Astrocyte (in vitro differentiated cells and primary cell): ENCODE data around the gene MAG. TPM values are rescaled to one million over a fixed set of nuclear protein-coding genes. Genes with fewer than 3 reads are reported as not detected.
A peak's percentile ranks its signal among the peaks of the same experiment; 100 is the strongest.

Experiments used
- DNase-seq: peaks from one replicate; pipeline ENCODE4 v3.0.0-alpha.2; 2010; ENCODE audit warnings: low read depth
- FAIRE-seq: peaks from 2 replicates; lab custom pipeline; 2011; peaks lifted over from hg19 to GRCh38; lab: Jason Lieb, UNC
- H2AFZ ChIP-seq: 2 replicates; pipeline ENCODE4 v1.6.0; 2012; ENCODE audit warnings: low read depth, low read length, inconsistent platforms
- H3K27ac ChIP-seq: 2 replicates; pipeline ENCODE4 v1.5.1; 2011; ENCODE audit warnings: low read depth, low read length, inconsistent platforms
- H3K27me3 ChIP-seq: 2 replicates; pipeline ENCODE4 v1.6.0; 2011; ENCODE audit warnings: low read length, inconsistent platforms; ENCODE audit not compliant: insufficient read depth
- H3K36me3 ChIP-seq: 2 replicates; pipeline ENCODE4 v1.5.1; 2011; ENCODE audit warnings: low read length, inconsistent platforms; ENCODE audit not compliant: insufficient read depth
- H3K4me1 ChIP-seq: 2 replicates; pipeline ENCODE4 v1.5.1; 2011; ENCODE audit warnings: low read length, inconsistent platforms; ENCODE audit not compliant: insufficient read depth
- H3K4me2 ChIP-seq: 2 replicates; pipeline ENCODE4 v1.6.0; 2012; ENCODE audit warnings: low read length, inconsistent platforms
- H3K4me3 ChIP-seq: 2 replicates; pipeline ENCODE4 v1.5.1; 2011; ENCODE audit warnings: low read depth, mild to moderate bottlenecking, low read length, inconsistent platforms; ENCODE audit not compliant: insufficient read depth
- H3K79me2 ChIP-seq: 2 replicates; pipeline ENCODE4 v1.6.0; 2012; ENCODE audit warnings: mild to moderate bottlenecking, low read length, inconsistent platforms; ENCODE audit not compliant: insufficient read depth
- H3K9ac ChIP-seq: 2 replicates; pipeline ENCODE4 v1.6.0; 2012; ENCODE audit warnings: mild to moderate bottlenecking, low read length, inconsistent platforms
- H3K9me3 ChIP-seq: 2 replicates; pipeline ENCODE4 v1.5.1; 2012; ENCODE audit warnings: low read depth, mild to moderate bottlenecking, low read length, inconsistent platforms; ENCODE audit not compliant: insufficient read depth
- H4K20me1 ChIP-seq: 2 replicates; pipeline ENCODE4 v1.6.0; 2012; ENCODE audit warnings: low read length, inconsistent platforms; ENCODE audit not compliant: insufficient read depth
- H3K27ac Mint-ChIP-seq: one replicate; pipeline ENCODE4 v1.8.0; 2021; ENCODE audit warnings: mild to moderate bottlenecking, mixed read lengths; ENCODE audit not compliant: unreplicated experiment
- H3K27me3 Mint-ChIP-seq: one replicate; pipeline ENCODE4 v1.8.0; 2021; ENCODE audit warnings: low read depth, mixed read lengths; ENCODE audit not compliant: unreplicated experiment
- H3K36me3 Mint-ChIP-seq: one replicate; pipeline ENCODE4 v1.8.0; 2021; ENCODE audit warnings: low read depth, mixed read lengths; ENCODE audit not compliant: unreplicated experiment
- H3K4me1 Mint-ChIP-seq: one replicate; pipeline ENCODE4 v1.8.0; 2021; ENCODE audit warnings: low read depth, mixed read lengths; ENCODE audit not compliant: unreplicated experiment
- H3K4me3 Mint-ChIP-seq: one replicate; pipeline ENCODE4 v1.8.0; 2021; ENCODE audit warnings: mild to moderate bottlenecking, moderate library complexity, mixed read lengths; ENCODE audit not compliant: unreplicated experiment
- H3K9me3 Mint-ChIP-seq: one replicate; pipeline ENCODE4 v1.8.0; 2021; ENCODE audit warnings: mild to moderate bottlenecking, mixed read lengths; ENCODE audit not compliant: unreplicated experiment
- CTCF ChIP-seq: IDR thresholded peaks from 2 replicates; pipeline ENCODE4 v1.5.1; 2011; ENCODE audit warnings: low read depth, mild to moderate bottlenecking, inconsistent platforms, low read length, moderate library complexity; ENCODE audit not compliant: insufficient read depth
- EZH2 ChIP-seq: IDR thresholded peaks from 2 replicates; pipeline ENCODE4 v1.6.1; 2012; ENCODE audit warnings: mild to moderate bottlenecking, low read length, inconsistent platforms; ENCODE audit not compliant: insufficient read depth
- total RNA-seq: library from RNA; stranded (reverse); gene quantifications from 2 replicates; pipeline ENCODE4 v1.2.1, GENCODE V29; 2021

Gene MAG
- total RNA-seq, 1 donor from 2014 or later = not detected

- no peak overlapping the region for H2AFZ ChIP-seq
- H3K9ac ChIP-seq = peak overlapping the region; percentile 12
- Mint-ChIP-seq H3K27ac (no peak overlapping the region), H3K4me3 (peak overlapping the region; percentile 82), H3K27me3 (no peaks in the 10 kb centered on the region), H3K4me1 (peaks cover 3% of the 10 kb centered on the region), H3K9me3 (no peaks in the 10 kb centered on the region), H3K36me3 (peaks cover 12% of the 10 kb centered on the region)
- H3K9me3 ChIP-seq = no peaks in the 10 kb centered on the region
- peak overlapping the region; percentile 59 for H3K4me3 ChIP-seq
- H3K4me1 ChIP-seq = peaks cover 5% of the 10 kb centered on the region
- DNase-seq = no peak
- peaks cover 21% of the 10 kb centered on the region for H4K20me1 ChIP-seq
- H3K27me3 ChIP-seq = no peaks in the 10 kb centered on the region
- peaks cover 15% of the 10 kb centered on the region for H3K36me3 ChIP-seq
- no peak overlapping the region for H3K27ac ChIP-seq
- H3K79me2 ChIP-seq = peaks cover 28% of the 10 kb centered on the region
- H3K4me2 ChIP-seq = peak overlapping the region; percentile 82
- FAIRE-seq = no peak
- TF ChIP-seq EZH2 (no peak), CTCF (no peak)
These were observed 21.6 kb upstream of the MAG start for GRCh38 chr19:35270381-35270811.

- FAIRE-seq = no peak
- TF ChIP-seq EZH2 (no peak), CTCF (no peak)
- no peaks in the 10 kb centered on the region for H3K9me3 ChIP-seq
- peaks cover 15% of the 10 kb centered on the region for H3K36me3 ChIP-seq
- H3K79me2 ChIP-seq = peaks cover 25% of the 10 kb centered on the region
- H3K27me3 ChIP-seq = no peaks in the 10 kb centered on the region
- Mint-ChIP-seq H3K4me3 (no peak overlapping the region), H3K36me3 (peaks cover 15% of the 10 kb centered on the region), H3K27ac (peak overlapping the region; percentile 31), H3K4me1 (no peaks in the 10 kb centered on the region), H3K9me3 (no peaks in the 10 kb centered on the region), H3K27me3 (no peaks in the 10 kb centered on the region)
- no peak overlapping the region for H2AFZ ChIP-seq
- no peak overlapping the region for H3K27ac ChIP-seq
- no peak for DNase-seq
- no peak overlapping the region for H3K4me2 ChIP-seq
- no peak overlapping the region for H3K9ac ChIP-seq
- H3K4me3 ChIP-seq = no peak overlapping the region
- H3K4me1 ChIP-seq = peaks cover 3% of the 10 kb centered on the region
- H4K20me1 ChIP-seq = peaks cover 25% of the 10 kb centered on the region
These were observed 20.4 kb upstream of the MAG start for GRCh38 chr19:35271546-35271945.

GRCh38 chr19:35272122-35272719, 19.7 kb upstream of the MAG start:
- no peaks in the 10 kb centered on the region for H3K4me1 ChIP-seq
- no peak overlapping the region for H3K27ac ChIP-seq
- H3K4me1 Mint-ChIP-seq = no peaks in the 10 kb centered on the region
- H3K36me3 ChIP-seq = peaks cover 15% of the 10 kb centered on the region
- H4K20me1 ChIP-seq = peaks cover 26% of the 10 kb centered on the region
- H3K36me3 Mint-ChIP-seq = peaks cover 15% of the 10 kb centered on the region
- H3K9me3 Mint-ChIP-seq = no peaks in the 10 kb centered on the region
- FAIRE-seq (no peak), DNase-seq (no peak)
- H3K79me2 ChIP-seq = peaks cover 19% of the 10 kb centered on the region
- H3K27me3 ChIP-seq = no peaks in the 10 kb centered on the region
- TF ChIP-seq EZH2 (no peak), CTCF (no peak)
- no peak overlapping the region for H3K4me3 ChIP-seq
- no peak overlapping the region for H3K4me2 ChIP-seq
- no peak overlapping the region for H3K9ac ChIP-seq
- no peak overlapping the region for H3K4me3 Mint-ChIP-seq
- no peak overlapping the region for H2AFZ ChIP-seq
- no peaks in the 10 kb centered on the region for H3K27me3 Mint-ChIP-seq
- no peaks in the 10 kb centered on the region for H3K9me3 ChIP-seq
- no peak overlapping the region for H3K27ac Mint-ChIP-seq
